Activated B cell treated with CpG ODN at 0.5 μM for 24 hours (primary cell): ENCODE data around the gene DUSP6. TPM values are rescaled to one million over a fixed set of nuclear protein-coding genes. Genes with fewer than 3 reads are reported as not detected.

Experiments
- ATAC-seq: fragments of 200-7000 bp; cut with Tn5 transposase; one replicate; pipeline ENCODE4 v1.10.0; 2021; ENCODE audit warnings: low read depth, mild to moderate bottlenecking, moderate library complexity
- CTCF ChIA-PET: fragments of 350-600 bp; sonication (Branson Sonifier 250); formaldehyde crosslinking; loops from one replicate; lab custom pipeline; 2021; ENCODE audit warnings: antibody characterized with exemption; lab: Charles Lee
- POLR2A ChIA-PET: fragments of 350-600 bp; sonication (Branson Sonifier 250); formaldehyde crosslinking; loops from one replicate; lab custom pipeline; 2021; ENCODE audit warnings: antibody characterized with exemption; lab: Charles Lee
- DNase-seq: peaks from one replicate; pipeline ENCODE4 v3.0.0; 2022
- H3K27ac Mint-ChIP-seq: one replicate; pipeline ENCODE4 v1.8.0; 2020; ENCODE audit warnings: mixed read lengths
- H3K27me3 Mint-ChIP-seq: one replicate; pipeline ENCODE4 v1.8.0; 2021; ENCODE audit warnings: mixed read lengths
- H3K36me3 Mint-ChIP-seq: one replicate; pipeline ENCODE4 v1.8.0; 2021; ENCODE audit warnings: low read depth, mixed read lengths
- H3K4me1 Mint-ChIP-seq: one replicate; pipeline ENCODE4 v1.8.0; 2021; ENCODE audit warnings: mixed read lengths
- H3K4me3 Mint-ChIP-seq: one replicate; pipeline ENCODE4 v1.8.0; 2020; ENCODE audit warnings: mild to moderate bottlenecking, mixed read lengths
- H3K9me3 Mint-ChIP-seq: one replicate; pipeline ENCODE4 v1.8.0; 2020; ENCODE audit warnings: mixed read lengths
- intact Hi-C: fragments of 100-400 bp; cut with micrococcal nuclease; formaldehyde crosslinking; loops from one replicate; pipeline ENCODE4 v1.15.1; 2024
- total RNA-seq: library from RNA; stranded (reverse); gene quantifications from 2 replicates; pipeline ENCODE4 v1.2.3, GENCODE V29; 2022
- TF ChIP-seq, protein P1 (sequence below): fragments of 200-600 bp; IDR thresholded peaks from one replicate; pipeline ENCODE4 v1.8.0; 2022; ENCODE audit warnings: antibody characterized with exemption, mild to moderate bottlenecking

The DUSP6 gene
- total RNA-seq, 1 donor from 2014 or later: 1.6 TPM

DNA sequence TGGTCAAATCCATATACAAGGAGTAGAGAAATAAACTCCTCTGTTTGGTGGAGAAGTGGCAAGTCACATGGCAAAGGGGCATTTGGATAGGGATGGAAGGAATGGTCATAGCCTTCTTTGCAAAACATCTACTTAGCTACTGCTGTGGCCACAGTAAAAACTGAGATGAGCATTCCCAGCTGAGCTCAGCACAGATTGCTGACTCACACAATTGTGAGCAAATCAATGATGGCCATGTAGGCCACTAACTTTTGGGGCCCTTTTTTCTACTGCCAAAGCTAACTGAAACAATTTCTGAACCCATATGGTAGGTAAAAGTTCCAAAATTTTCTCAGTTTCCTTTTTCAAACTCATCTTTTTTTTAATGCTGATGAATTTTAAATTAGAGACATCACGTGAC, 31.6 kb downstream of the DUSP6 start:
- peaks cover 30% of the 10 kb centered on the region for H3K4me1 Mint-ChIP-seq
- DNase-seq: no peak
- no peaks in the 10 kb centered on the region for H3K36me3 Mint-ChIP-seq
- H3K27me3 Mint-ChIP-seq: no peaks in the 10 kb centered on the region
- TF ChIP-seq, protein P1, sequence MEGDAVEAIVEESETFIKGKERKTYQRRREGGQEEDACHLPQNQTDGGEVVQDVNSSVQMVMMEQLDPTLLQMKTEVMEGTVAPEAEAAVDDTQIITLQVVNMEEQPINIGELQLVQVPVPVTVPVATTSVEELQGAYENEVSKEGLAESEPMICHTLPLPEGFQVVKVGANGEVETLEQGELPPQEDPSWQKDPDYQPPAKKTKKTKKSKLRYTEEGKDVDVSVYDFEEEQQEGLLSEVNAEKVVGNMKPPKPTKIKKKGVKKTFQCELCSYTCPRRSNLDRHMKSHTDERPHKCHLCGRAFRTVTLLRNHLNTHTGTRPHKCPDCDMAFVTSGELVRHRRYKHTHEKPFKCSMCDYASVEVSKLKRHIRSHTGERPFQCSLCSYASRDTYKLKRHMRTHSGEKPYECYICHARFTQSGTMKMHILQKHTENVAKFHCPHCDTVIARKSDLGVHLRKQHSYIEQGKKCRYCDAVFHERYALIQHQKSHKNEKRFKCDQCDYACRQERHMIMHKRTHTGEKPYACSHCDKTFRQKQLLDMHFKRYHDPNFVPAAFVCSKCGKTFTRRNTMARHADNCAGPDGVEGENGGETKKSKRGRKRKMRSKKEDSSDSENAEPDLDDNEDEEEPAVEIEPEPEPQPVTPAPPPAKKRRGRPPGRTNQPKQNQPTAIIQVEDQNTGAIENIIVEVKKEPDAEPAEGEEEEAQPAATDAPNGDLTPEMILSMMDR: no peak
- no peak overlapping the region for H3K27ac Mint-ChIP-seq
- H3K9me3 Mint-ChIP-seq: no peaks in the 10 kb centered on the region
- intact Hi-C loops: no loop called here
- H3K4me3 Mint-ChIP-seq: no peak overlapping the region
- POLR2A ChIA-PET: no interaction called here
- no peak for ATAC-seq
- CTCF ChIA-PET: no interaction called here

DNA sequence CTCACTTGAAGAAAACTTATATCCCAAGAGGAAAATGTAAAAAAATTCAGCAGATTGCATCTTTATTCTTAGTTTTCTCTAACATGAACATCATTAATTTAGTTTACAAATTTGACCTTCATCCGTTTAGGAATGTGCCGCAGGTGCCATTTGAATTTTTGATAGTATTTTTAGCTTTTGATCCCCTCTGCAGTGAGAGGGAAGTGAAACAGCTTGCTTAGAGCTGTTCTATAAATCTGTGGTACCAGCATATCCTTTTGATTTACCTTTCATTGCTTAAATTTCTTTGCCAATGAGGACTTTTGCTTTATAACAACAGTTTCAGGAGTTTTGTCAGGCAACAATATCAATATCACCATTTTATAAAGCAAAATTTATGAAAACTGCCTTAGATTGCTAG, 32.7 kb downstream of the DUSP6 start:
- TF ChIP-seq, protein P1: no peak
- ATAC-seq (no peak), DNase-seq (no peak)
- ChIA-PET CTCF (no interaction called here), POLR2A (interaction anchor here (0.7 kb wide), 1 partner anchor 13 kb away, joined by 4 read pairs; no protein-coding TSS in a partner anchor)
- intact Hi-C loops: no loop called here
- no peaks in the 10 kb centered on the region for H3K36me3 Mint-ChIP-seq
- H3K4me3 Mint-ChIP-seq: no peak overlapping the region
- no peaks in the 10 kb centered on the region for H3K9me3 Mint-ChIP-seq
- no peaks in the 10 kb centered on the region for H3K27me3 Mint-ChIP-seq
- H3K27ac Mint-ChIP-seq: no peak overlapping the region
- peaks cover 30% of the 10 kb centered on the region for H3K4me1 Mint-ChIP-seq

DNA sequence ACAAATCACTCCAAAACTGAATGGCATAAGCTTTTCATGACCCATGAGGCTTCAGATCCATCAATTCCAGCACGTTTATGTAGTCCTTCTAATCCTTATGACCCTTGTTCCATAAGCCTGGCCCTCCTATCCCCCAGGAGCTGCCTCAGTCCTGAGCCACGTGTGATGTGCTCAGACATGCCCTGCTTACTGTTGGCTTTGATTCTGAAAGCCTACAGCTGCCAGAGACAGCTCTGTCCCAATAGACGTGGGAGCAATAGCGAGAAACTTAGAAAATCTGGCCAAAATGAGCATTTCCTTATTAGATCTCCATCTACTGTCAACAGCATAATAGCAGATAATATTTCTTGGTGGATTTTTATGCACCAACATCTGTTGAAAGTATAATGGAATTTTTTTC, 33.2 kb downstream of the DUSP6 start:
- H3K4me1 Mint-ChIP-seq: peaks cover 28% of the 10 kb centered on the region

GRCh38 chr12:89316705-89317139, 35.6 kb downstream of the DUSP6 start:
- ChIA-PET CTCF (no interaction called here), POLR2A (no interaction called here)
- TF ChIP-seq, protein P1: no peak
- Mint-ChIP-seq H3K4me1 (peaks cover 29% of the 10 kb centered on the region), H3K27me3 (no peaks in the 10 kb centered on the region), H3K27ac (no peak overlapping the region), H3K9me3 (no peaks in the 10 kb centered on the region), H3K4me3 (no peak overlapping the region), H3K36me3 (no peaks in the 10 kb centered on the region)
- DNase-seq: no peak
- ATAC-seq: no peak
- intact Hi-C loops: no loop called here

More for the DNA sequence above, 33.2 kb downstream of the DUSP6 start:
- Mint-ChIP-seq H3K4me3 (no peak overlapping the region), H3K27me3 (no peaks in the 10 kb centered on the region), H3K27ac (no peak overlapping the region), H3K36me3 (no peaks in the 10 kb centered on the region), H3K9me3 (no peaks in the 10 kb centered on the region)
- TF ChIP-seq, protein P1: no peak
- ATAC-seq (no peak), DNase-seq (no peak)
- ChIA-PET POLR2A (no interaction called here), CTCF (no interaction called here)
- intact Hi-C loops: no loop called here

DNA sequence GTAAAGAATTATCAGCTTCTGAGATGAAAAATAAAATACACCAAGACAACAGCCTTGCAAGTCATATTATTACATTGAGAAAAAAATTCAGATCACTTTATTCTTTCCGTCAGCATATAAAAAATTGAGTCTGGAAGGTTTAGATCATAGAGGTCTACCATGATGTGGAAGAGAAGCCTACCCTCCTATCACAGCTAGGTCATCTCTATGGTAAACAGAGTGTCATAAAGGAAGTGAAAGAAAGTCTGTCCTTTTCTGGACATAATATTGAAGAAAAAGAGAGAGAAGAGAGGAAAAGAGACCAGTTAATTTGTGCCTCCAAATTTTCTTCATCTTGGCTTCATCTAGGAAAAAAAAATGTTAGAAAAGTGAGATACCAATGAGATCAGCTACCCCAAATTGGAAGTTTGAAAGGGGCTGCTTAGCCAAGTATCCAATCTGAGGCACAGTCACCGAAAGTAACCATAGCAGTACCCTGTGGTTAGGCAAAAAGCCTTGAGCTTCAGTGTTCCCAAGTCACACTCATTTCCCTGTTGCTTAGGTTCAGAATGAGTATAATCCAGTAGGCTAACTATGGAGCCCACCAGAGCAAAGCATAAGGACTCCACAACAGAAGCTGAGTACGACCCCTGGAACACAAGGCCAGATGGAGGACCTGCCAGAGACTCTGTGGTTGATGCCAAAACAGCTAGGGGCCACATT, 38.1 kb downstream of the DUSP6 start:
- Mint-ChIP-seq H3K9me3 (no peaks in the 10 kb centered on the region), H3K4me3 (no peak overlapping the region), H3K27me3 (no peaks in the 10 kb centered on the region), H3K27ac (no peak overlapping the region), H3K36me3 (no peaks in the 10 kb centered on the region), H3K4me1 (peaks cover 19% of the 10 kb centered on the region)
- POLR2A ChIA-PET: no interaction called here
- TF ChIP-seq, protein P1: no peak
- no peak for DNase-seq
- CTCF ChIA-PET: interaction anchor here (1.2 kb wide), 1 partner anchor 12 kb away, joined by 3 read pairs; no protein-coding TSS in a partner anchor
- no peak for ATAC-seq
- intact Hi-C loops: no loop called here
